ENCODE data around the gene HEMGN.
"Not testable (repeated sequence)": the region's sequence is repeated elsewhere in the genome, so short reads cannot be mapped to it uniquely, and the experiment has no call there.

Gene HEMGN

GRCh38 chr9:97978371-97979130, 40.6 kb upstream of the HEMGN start:
- no peak overlapping the region for H2AK5ac ChIP-seq (ENCODE audit: low read length)
- H3K56ac ChIP-seq (ENCODE audit: low read length), result no peak overlapping the region
- WGBS (ENCODE audit: extremely low coverage, insufficient coverage, low lambda C conversion rate), result no CpG with 5 or more reads among the region's 3 CpGs
- no peak overlapping the region for H2BK120ac ChIP-seq (ENCODE audit: low read depth, low read length)
- no peak overlapping the region for H4K8ac ChIP-seq (ENCODE audit: low read depth, low read length)
- H3K79me1 ChIP-seq (ENCODE audit: low read length), result no peaks in the 10 kb centered on the region
- H3K4me3 ChIP-seq (ENCODE audit: low read length), result no peak overlapping the region
- no peak overlapping the region for H4K5ac ChIP-seq (ENCODE audit: low read length)
- H2BK5ac ChIP-seq (ENCODE audit: low read length), result no peak overlapping the region
- no peaks in the 10 kb centered on the region for H3K36me3 ChIP-seq (ENCODE audit: control insufficient read depth, insufficient read depth, low read length)
- H3K79me2 ChIP-seq (ENCODE audit: control insufficient read depth, insufficient read depth, low read length), result peaks cover 2% of the 10 kb centered on the region
- H2BK15ac ChIP-seq (replicated peaks; ENCODE audit: low read depth), result no peak overlapping the region
- no peak overlapping the region for H3K4me2 ChIP-seq (ENCODE audit: low read length)
- no peak overlapping the region for H3K9ac ChIP-seq (ENCODE audit: low read length)
- DNase-seq, result no peak
- H3K27me3 ChIP-seq (ENCODE audit: insufficient read depth, low read length, poor library complexity), result peaks cover 26% of the 10 kb centered on the region
- H3K4ac ChIP-seq (ENCODE audit: low read depth, low read length), result no peak overlapping the region
- no peak overlapping the region for H3K27ac ChIP-seq (ENCODE audit: low read depth, low read length)
- H3K4me1 ChIP-seq (ENCODE audit: control insufficient read depth, low read depth, low read length), result no peaks in the 10 kb centered on the region
- no peak overlapping the region for H3K18ac ChIP-seq (ENCODE audit: low read length)
- H3K23ac ChIP-seq (ENCODE audit: low read length), result no peak overlapping the region

- H3K18ac ChIP-seq (ENCODE audit: low read length); H3K23ac ChIP-seq (ENCODE audit: low read length); H4K5ac ChIP-seq (ENCODE audit: low read length); H4K8ac ChIP-seq (ENCODE audit: low read depth, low read length); H3K36me3 ChIP-seq (ENCODE audit: control insufficient read depth, insufficient read depth, low read length); H2BK120ac ChIP-seq (ENCODE audit: low read depth, low read length); H3K27ac ChIP-seq (ENCODE audit: low read depth, low read length); H3K79me1 ChIP-seq (ENCODE audit: low read length); H3K4me1 ChIP-seq (ENCODE audit: control insufficient read depth, low read depth, low read length); H3K4me3 ChIP-seq (ENCODE audit: low read length); H3K56ac ChIP-seq (ENCODE audit: low read length); H2AK5ac ChIP-seq (ENCODE audit: low read length); DNase-seq; H3K79me2 ChIP-seq (ENCODE audit: control insufficient read depth, insufficient read depth, low read length); H2BK5ac ChIP-seq (ENCODE audit: low read length); H2BK15ac ChIP-seq (replicated peaks; ENCODE audit: low read depth); H3K9ac ChIP-seq (ENCODE audit: low read length); H3K4me2 ChIP-seq (ENCODE audit: low read length); H3K4ac ChIP-seq (ENCODE audit: low read depth, low read length): not testable (repeated sequence)
- no CpG with 5 or more reads among the region's 10 CpGs for WGBS (ENCODE audit: extremely low coverage, insufficient coverage, low lambda C conversion rate)
- peaks cover 23% of the 10 kb centered on the region for H3K27me3 ChIP-seq (ENCODE audit: insufficient read depth, low read length, poor library complexity)
These were observed 38.7 kb upstream of the HEMGN start for GRCh38 chr9:97976633-97977032.

- no CpG with 5 or more reads among the region's 1 CpG for WGBS (ENCODE audit: extremely low coverage, insufficient coverage, low lambda C conversion rate)
- no peaks in the 10 kb centered on the region for H3K4me1 ChIP-seq (ENCODE audit: control insufficient read depth, low read depth, low read length)
- H4K5ac ChIP-seq (ENCODE audit: low read length), result no peak overlapping the region
- H3K18ac ChIP-seq (ENCODE audit: low read length), result no peak overlapping the region
- H3K27me3 ChIP-seq (ENCODE audit: insufficient read depth, low read length, poor library complexity), result peaks cover 13% of the 10 kb centered on the region
- H3K23ac ChIP-seq (ENCODE audit: low read length), result no peak overlapping the region
- H3K79me1 ChIP-seq (ENCODE audit: low read length), result no peaks in the 10 kb centered on the region
- H4K8ac ChIP-seq (ENCODE audit: low read depth, low read length), result no peak overlapping the region
- H2BK5ac ChIP-seq (ENCODE audit: low read length), result no peak overlapping the region
- no peak overlapping the region for H3K9ac ChIP-seq (ENCODE audit: low read length)
- H2BK120ac ChIP-seq (ENCODE audit: low read depth, low read length), result no peak overlapping the region
- no peak overlapping the region for H2AK5ac ChIP-seq (ENCODE audit: low read length)
- no peak overlapping the region for H3K4me2 ChIP-seq (ENCODE audit: low read length)
- H3K36me3 ChIP-seq (ENCODE audit: control insufficient read depth, insufficient read depth, low read length), result no peaks in the 10 kb centered on the region
- H3K4ac ChIP-seq (ENCODE audit: low read depth, low read length), result no peak overlapping the region
- H3K27ac ChIP-seq (ENCODE audit: low read depth, low read length), result no peak overlapping the region
- H3K79me2 ChIP-seq (ENCODE audit: control insufficient read depth, insufficient read depth, low read length), result no peaks in the 10 kb centered on the region
- no peak for DNase-seq
- no peak overlapping the region for H2BK15ac ChIP-seq (replicated peaks; ENCODE audit: low read depth)
- H3K56ac ChIP-seq (ENCODE audit: low read length), result no peak overlapping the region
- no peak overlapping the region for H3K4me3 ChIP-seq (ENCODE audit: low read length)
These were observed 37.4 kb upstream of the HEMGN start for GRCh38 chr9:97975376-97975775.

DNA sequence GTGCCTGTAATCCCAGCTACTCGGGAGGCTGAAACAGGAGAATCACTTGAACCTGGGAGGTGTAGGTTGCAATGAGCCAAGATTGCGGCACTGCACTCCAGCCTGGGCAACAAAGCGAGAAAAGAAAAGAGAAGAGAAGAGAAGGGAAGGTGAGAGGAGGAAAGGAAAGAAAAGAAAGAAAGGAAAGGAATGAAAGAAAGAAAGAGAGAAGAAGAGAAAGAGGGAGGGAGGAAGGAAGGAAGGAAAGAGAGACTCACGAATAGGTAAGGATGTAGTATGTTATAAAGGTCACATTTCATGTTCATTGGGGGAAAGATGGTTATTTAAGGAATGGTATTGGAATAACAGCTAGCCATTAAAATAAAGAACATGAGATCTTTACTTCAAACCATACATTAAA, 34.8 kb upstream of the HEMGN start:
- Histone ChIP-seq H3K27ac (ENCODE audit: low read depth, low read length) (no peak overlapping the region), H3K4ac (ENCODE audit: low read depth, low read length) (no peak overlapping the region), H3K79me2 (ENCODE audit: control insufficient read depth, insufficient read depth, low read length) (no peaks in the 10 kb centered on the region), H2BK15ac (replicated peaks; ENCODE audit: low read depth) (no peak overlapping the region), H3K23ac (ENCODE audit: low read length) (no peak overlapping the region), H4K5ac (ENCODE audit: low read length) (no peak overlapping the region), H3K27me3 (ENCODE audit: insufficient read depth, low read length, poor library complexity) (no peaks in the 10 kb centered on the region), H3K56ac (ENCODE audit: low read length) (no peak overlapping the region), H3K18ac (ENCODE audit: low read length) (no peak overlapping the region), H2AK5ac (ENCODE audit: low read length) (no peak overlapping the region), H2BK5ac (ENCODE audit: low read length) (no peak overlapping the region), H3K79me1 (ENCODE audit: low read length) (no peaks in the 10 kb centered on the region), H3K4me2 (ENCODE audit: low read length) (no peak overlapping the region), H4K8ac (ENCODE audit: low read depth, low read length) (no peak overlapping the region), H2BK120ac (ENCODE audit: low read depth, low read length) (no peak overlapping the region), H3K36me3 (ENCODE audit: control insufficient read depth, insufficient read depth, low read length) (no peaks in the 10 kb centered on the region), H3K9ac (ENCODE audit: low read length) (no peak overlapping the region), H3K4me3 (ENCODE audit: low read length) (no peak overlapping the region), H3K4me1 (ENCODE audit: control insufficient read depth, low read depth, low read length) (no peaks in the 10 kb centered on the region)
- no CpG with 5 or more reads among the region's 4 CpGs for WGBS (ENCODE audit: extremely low coverage, insufficient coverage, low lambda C conversion rate)
- DNase-seq, result no peak

DNA sequence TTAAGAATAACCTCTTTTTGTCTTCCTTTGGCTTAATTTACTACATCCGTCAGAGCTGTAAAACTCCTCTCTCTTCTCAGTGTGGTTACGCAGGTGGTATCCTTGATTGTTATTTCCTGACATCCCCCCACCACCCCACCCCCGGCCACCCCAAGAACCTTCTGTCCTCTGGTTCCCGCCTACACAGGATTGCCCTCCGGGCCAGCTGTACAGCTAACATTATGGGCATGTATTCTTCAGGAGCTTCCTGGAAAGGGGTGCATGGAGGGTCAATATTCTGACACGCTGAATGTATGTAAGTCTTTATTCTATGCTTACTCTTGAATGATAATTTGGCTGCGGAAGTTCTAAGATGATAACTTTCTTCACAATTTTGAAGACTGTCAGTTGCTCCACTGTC, 32.2 kb upstream of the HEMGN start:
- no peaks in the 10 kb centered on the region for H3K4me1 ChIP-seq (ENCODE audit: control insufficient read depth, low read depth, low read length)
- no peak overlapping the region for H2BK120ac ChIP-seq (ENCODE audit: low read depth, low read length)
- no peaks in the 10 kb centered on the region for H3K79me2 ChIP-seq (ENCODE audit: control insufficient read depth, insufficient read depth, low read length)
- no peak overlapping the region for H3K9ac ChIP-seq (ENCODE audit: low read length)
- H2BK5ac ChIP-seq (ENCODE audit: low read length), result no peak overlapping the region
- H3K18ac ChIP-seq (ENCODE audit: low read length), result no peak overlapping the region
- H3K4me2 ChIP-seq (ENCODE audit: low read length), result no peak overlapping the region
- H3K4ac ChIP-seq (ENCODE audit: low read depth, low read length), result no peak overlapping the region
- H3K27ac ChIP-seq (ENCODE audit: low read depth, low read length), result no peak overlapping the region
- H3K4me3 ChIP-seq (ENCODE audit: low read length), result no peak overlapping the region
- H2BK15ac ChIP-seq (replicated peaks; ENCODE audit: low read depth), result no peak overlapping the region
- no peak overlapping the region for H3K56ac ChIP-seq (ENCODE audit: low read length)
- WGBS (ENCODE audit: extremely low coverage, insufficient coverage, low lambda C conversion rate), result no CpG with 5 or more reads among the region's 7 CpGs
- H3K27me3 ChIP-seq (ENCODE audit: insufficient read depth, low read length, poor library complexity), result no peaks in the 10 kb centered on the region
- no peak overlapping the region for H4K8ac ChIP-seq (ENCODE audit: low read depth, low read length)
- H3K79me1 ChIP-seq (ENCODE audit: low read length), result no peaks in the 10 kb centered on the region
- DNase-seq, result no peak
- H2AK5ac ChIP-seq (ENCODE audit: low read length), result no peak overlapping the region
- no peaks in the 10 kb centered on the region for H3K36me3 ChIP-seq (ENCODE audit: control insufficient read depth, insufficient read depth, low read length)
- H3K23ac ChIP-seq (ENCODE audit: low read length), result no peak overlapping the region
- H4K5ac ChIP-seq (ENCODE audit: low read length), result no peak overlapping the region

- Histone ChIP-seq H4K8ac (ENCODE audit: low read depth, low read length) (no peak overlapping the region), H3K79me1 (ENCODE audit: low read length) (no peaks in the 10 kb centered on the region), H3K4ac (ENCODE audit: low read depth, low read length) (no peak overlapping the region), H2BK120ac (ENCODE audit: low read depth, low read length) (no peak overlapping the region), H3K56ac (ENCODE audit: low read length) (no peak overlapping the region), H3K4me2 (ENCODE audit: low read length) (no peak overlapping the region), H2BK5ac (ENCODE audit: low read length) (no peak overlapping the region), H3K18ac (ENCODE audit: low read length) (no peak overlapping the region), H4K5ac (ENCODE audit: low read length) (no peak overlapping the region), H3K9ac (ENCODE audit: low read length) (no peak overlapping the region), H3K27me3 (ENCODE audit: insufficient read depth, low read length, poor library complexity) (no peaks in the 10 kb centered on the region), H2AK5ac (ENCODE audit: low read length) (no peak overlapping the region), H3K79me2 (ENCODE audit: control insufficient read depth, insufficient read depth, low read length) (no peaks in the 10 kb centered on the region), H3K23ac (ENCODE audit: low read length) (no peak overlapping the region), H2BK15ac (replicated peaks; ENCODE audit: low read depth) (no peak overlapping the region), H3K4me1 (ENCODE audit: control insufficient read depth, low read depth, low read length) (no peaks in the 10 kb centered on the region), H3K36me3 (ENCODE audit: control insufficient read depth, insufficient read depth, low read length) (no peaks in the 10 kb centered on the region), H3K4me3 (ENCODE audit: low read length) (no peak overlapping the region), H3K27ac (ENCODE audit: low read depth, low read length) (no peak overlapping the region)
- no peak for DNase-seq
- no CpG with 5 or more reads among the region's 2 CpGs for WGBS (ENCODE audit: extremely low coverage, insufficient coverage, low lambda C conversion rate)
These were observed 31.0 kb upstream of the HEMGN start for GRCh38 chr9:97969014-97969413.
